HepG2 (cell line): ENCODE measurements around the gene CACNA1D.

Experiments used
- CTCF ChIP-seq: sonication (generic); formaldehyde crosslinking; IDR thresholded peaks from 2 replicates; pipeline ENCODE4 v1.5.0; 2020; ENCODE audit warnings: mild to moderate bottlenecking, missing genetic modification reagents, moderate library complexity
- HCFC1 ChIP-seq: fragments of 150-350 bp; IDR thresholded peaks from 2 replicates; pipeline ENCODE4 v1.6.1; 2014; ENCODE audit warnings: low read depth, low read length
- POLR2AphosphoS5 ChIP-seq: IDR thresholded peaks from 2 replicates; pipeline ENCODE4 v1.6.1; 2012; ENCODE audit warnings: low read depth, low read length
- SNAPC5 ChIP-seq: sonication (generic); formaldehyde crosslinking; IDR thresholded peaks from 2 replicates; pipeline ENCODE4 v1.8.1; 2023; ENCODE audit warnings: mild to moderate bottlenecking, missing genetic modification reagents, borderline replicate concordance
- SP4 ChIP-seq: sonication (generic); formaldehyde crosslinking; IDR thresholded peaks from 2 replicates; pipeline ENCODE4 v1.8.1; 2023; ENCODE audit warnings: mild to moderate bottlenecking, missing genetic modification reagents
- TAF1 ChIP-seq: sonication (generic); formaldehyde crosslinking; IDR thresholded peaks from 2 replicates; pipeline ENCODE4 v1.4.0; 2020; ENCODE audit warnings: missing genetic modification reagents
- TF ChIP-seq, protein P1 (sequence below): sonication (generic); formaldehyde crosslinking; IDR thresholded peaks from 2 replicates; pipeline ENCODE4 v1.8.1; 2023; ENCODE audit warnings: mild to moderate bottlenecking, missing genetic modification reagents
- TF ChIP-seq, protein P2 (sequence below): sonication (generic); formaldehyde crosslinking; IDR thresholded peaks from 2 replicates; pipeline ENCODE4 v1.4.0; 2020; ENCODE audit warnings: missing genetic modification reagents
- TF ChIP-seq, protein P3 (sequence below): sonication (generic); formaldehyde crosslinking; IDR thresholded peaks from 2 replicates; pipeline ENCODE4 v1.5.1; 2020; ENCODE audit warnings: mild to moderate bottlenecking, missing genetic modification reagents, borderline replicate concordance

DNA sequence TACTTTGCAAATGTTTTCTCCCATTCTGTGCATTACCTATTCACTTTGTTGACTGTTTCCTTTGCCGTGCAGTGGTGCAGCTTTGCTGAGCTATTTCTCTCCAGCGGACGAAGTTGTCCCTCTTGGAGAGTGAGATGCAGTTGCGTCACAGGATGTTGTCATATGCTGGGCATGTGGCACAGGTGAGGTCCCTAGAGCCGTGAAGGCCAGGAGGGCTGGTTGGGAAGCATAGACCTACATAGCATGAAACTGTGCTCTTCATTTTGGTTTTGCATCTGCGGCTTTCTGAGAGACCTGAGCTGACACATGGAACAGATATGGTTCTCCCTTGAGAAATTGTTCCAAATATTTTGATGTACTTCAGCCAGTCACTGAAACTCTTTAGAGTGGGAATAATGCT is 108.5 kb downstream of the CACNA1D start:
- TF ChIP-seq CTCF (CRISPR knock-in tag) (no peak), TAF1 (CRISPR knock-in tag) (no peak), SP4 (no peak), HCFC1 (no peak), POLR2AphosphoS5 (no peak), SNAPC5 (CRISPR knock-in tag) (no peak)
- TF ChIP-seq, protein P1, sequence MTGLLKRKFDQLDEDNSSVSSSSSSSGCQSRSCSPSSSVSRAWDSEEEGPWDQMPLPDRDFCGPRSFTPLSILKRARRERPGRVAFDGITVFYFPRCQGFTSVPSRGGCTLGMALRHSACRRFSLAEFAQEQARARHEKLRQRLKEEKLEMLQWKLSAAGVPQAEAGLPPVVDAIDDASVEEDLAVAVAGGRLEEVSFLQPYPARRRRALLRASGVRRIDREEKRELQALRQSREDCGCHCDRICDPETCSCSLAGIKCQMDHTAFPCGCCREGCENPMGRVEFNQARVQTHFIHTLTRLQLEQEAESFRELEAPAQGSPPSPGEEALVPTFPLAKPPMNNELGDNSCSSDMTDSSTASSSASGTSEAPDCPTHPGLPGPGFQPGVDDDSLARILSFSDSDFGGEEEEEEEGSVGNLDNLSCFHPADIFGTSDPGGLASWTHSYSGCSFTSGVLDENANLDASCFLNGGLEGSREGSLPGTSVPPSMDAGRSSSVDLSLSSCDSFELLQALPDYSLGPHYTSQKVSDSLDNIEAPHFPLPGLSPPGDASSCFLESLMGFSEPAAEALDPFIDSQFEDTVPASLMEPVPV (CRISPR knock-in tag) = no peak
- TF ChIP-seq, protein P2, sequence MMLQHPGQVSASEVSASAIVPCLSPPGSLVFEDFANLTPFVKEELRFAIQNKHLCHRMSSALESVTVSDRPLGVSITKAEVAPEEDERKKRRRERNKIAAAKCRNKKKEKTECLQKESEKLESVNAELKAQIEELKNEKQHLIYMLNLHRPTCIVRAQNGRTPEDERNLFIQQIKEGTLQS (CRISPR knock-in tag) = no peak
- TF ChIP-seq, protein P3, sequence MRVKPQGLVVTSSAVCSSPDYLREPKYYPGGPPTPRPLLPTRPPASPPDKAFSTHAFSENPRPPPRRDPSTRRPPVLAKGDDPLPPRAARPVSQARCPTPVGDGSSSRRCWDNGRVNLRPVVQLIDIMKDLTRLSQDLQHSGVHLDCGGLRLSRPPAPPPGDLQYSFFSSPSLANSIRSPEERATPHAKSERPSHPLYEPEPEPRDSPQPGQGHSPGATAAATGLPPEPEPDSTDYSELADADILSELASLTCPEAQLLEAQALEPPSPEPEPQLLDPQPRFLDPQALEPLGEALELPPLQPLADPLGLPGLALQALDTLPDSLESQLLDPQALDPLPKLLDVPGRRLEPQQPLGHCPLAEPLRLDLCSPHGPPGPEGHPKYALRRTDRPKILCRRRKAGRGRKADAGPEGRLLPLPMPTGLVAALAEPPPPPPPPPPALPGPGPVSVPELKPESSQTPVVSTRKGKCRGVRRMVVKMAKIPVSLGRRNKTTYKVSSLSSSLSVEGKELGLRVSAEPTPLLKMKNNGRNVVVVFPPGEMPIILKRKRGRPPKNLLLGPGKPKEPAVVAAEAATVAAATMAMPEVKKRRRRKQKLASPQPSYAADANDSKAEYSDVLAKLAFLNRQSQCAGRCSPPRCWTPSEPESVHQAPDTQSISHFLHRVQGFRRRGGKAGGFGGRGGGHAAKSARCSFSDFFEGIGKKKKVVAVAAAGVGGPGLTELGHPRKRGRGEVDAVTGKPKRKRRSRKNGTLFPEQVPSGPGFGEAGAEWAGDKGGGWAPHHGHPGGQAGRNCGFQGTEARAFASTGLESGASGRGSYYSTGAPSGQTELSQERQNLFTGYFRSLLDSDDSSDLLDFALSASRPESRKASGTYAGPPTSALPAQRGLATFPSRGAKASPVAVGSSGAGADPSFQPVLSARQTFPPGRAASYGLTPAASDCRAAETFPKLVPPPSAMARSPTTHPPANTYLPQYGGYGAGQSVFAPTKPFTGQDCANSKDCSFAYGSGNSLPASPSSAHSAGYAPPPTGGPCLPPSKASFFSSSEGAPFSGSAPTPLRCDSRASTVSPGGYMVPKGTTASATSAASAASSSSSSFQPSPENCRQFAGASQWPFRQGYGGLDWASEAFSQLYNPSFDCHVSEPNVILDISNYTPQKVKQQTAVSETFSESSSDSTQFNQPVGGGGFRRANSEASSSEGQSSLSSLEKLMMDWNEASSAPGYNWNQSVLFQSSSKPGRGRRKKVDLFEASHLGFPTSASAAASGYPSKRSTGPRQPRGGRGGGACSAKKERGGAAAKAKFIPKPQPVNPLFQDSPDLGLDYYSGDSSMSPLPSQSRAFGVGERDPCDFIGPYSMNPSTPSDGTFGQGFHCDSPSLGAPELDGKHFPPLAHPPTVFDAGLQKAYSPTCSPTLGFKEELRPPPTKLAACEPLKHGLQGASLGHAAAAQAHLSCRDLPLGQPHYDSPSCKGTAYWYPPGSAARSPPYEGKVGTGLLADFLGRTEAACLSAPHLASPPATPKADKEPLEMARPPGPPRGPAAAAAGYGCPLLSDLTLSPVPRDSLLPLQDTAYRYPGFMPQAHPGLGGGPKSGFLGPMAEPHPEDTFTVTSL = no peak
